ENCODE results near the gene DSCAM.
A peak's percentile ranks its signal among the peaks of the same experiment; 100 is the strongest.

DSCAM gene

GRCh38 chr21:40254540-40255465 is 592.2 kb downstream of the DSCAM start:
- peak; percentile 56 to 61 for DNase-seq (ENCODE audit: low read depth in 2 of 2)

- DNase-seq (ENCODE audit: low read depth in 2 of 2), result no peak
Observed at GRCh38 chr21:40253112-40253511, 593.8 kb downstream of the DSCAM start.

- no peak for DNase-seq (ENCODE audit: low read depth in 2 of 2)
Observed at GRCh38 chr21:40250514-40251294, 596.3 kb downstream of the DSCAM start.

GRCh38 chr21:40244981-40245380 is 602.0 kb downstream of the DSCAM start:
- DNase-seq (ENCODE audit: low read depth in 2 of 2), result no peak

- DNase-seq (ENCODE audit: low read depth in 2 of 2), result no peak
Observed at GRCh38 chr21:40243685-40244084, 603.3 kb downstream of the DSCAM start.

GRCh38 chr21:40242586-40243265 is 604.2 kb downstream of the DSCAM start:
- DNase-seq (ENCODE audit: low read depth in 2 of 2), result no peak

GRCh38 chr21:40235528-40235927 is 611.4 kb downstream of the DSCAM start:
- no peak for DNase-seq (ENCODE audit: low read depth in 2 of 2)

- no peak for DNase-seq (ENCODE audit: low read depth in 2 of 2)
Observed at GRCh38 chr21:40231979-40232378, 615.0 kb downstream of the DSCAM start.

- DNase-seq (ENCODE audit: low read depth in 2 of 2), result no peak
Observed at GRCh38 chr21:40227096-40227495, 619.9 kb downstream of the DSCAM start.

- DNase-seq (ENCODE audit: low read depth in 2 of 2), result no peak
Observed at GRCh38 chr21:40215941-40216340, 631.0 kb downstream of the DSCAM start.

GRCh38 chr21:40210251-40210650 is 636.7 kb downstream of the DSCAM start:
- DNase-seq (ENCODE audit: low read depth in 2 of 2), result no peak

GRCh38 chr21:40208948-40209345 is 638.0 kb downstream of the DSCAM start:
- DNase-seq (ENCODE audit: low read depth in 2 of 2), result no peak

GRCh38 chr21:40208206-40208947 is 638.6 kb downstream of the DSCAM start:
- no peak for DNase-seq (ENCODE audit: low read depth in 2 of 2)

- DNase-seq (ENCODE audit: low read depth in 2 of 2), result peak in 1 of 2 experiments; percentile 6
Observed at GRCh38 chr21:40200946-40201345, 646.0 kb downstream of the DSCAM start.

- DNase-seq (ENCODE audit: low read depth in 2 of 2), result no peak
Observed at GRCh38 chr21:40200126-40200525, 646.8 kb downstream of the DSCAM start.

GRCh38 chr21:40194185-40194980 is 652.6 kb downstream of the DSCAM start:
- no peak for DNase-seq (ENCODE audit: low read depth in 2 of 2)

GRCh38 chr21:40191616-40192015 is 655.3 kb downstream of the DSCAM start:
- DNase-seq (ENCODE audit: low read depth in 2 of 2), result no peak

- no peak for DNase-seq (ENCODE audit: low read depth in 2 of 2)
Observed at GRCh38 chr21:40191196-40191595, 655.8 kb downstream of the DSCAM start.

- no peak for DNase-seq (ENCODE audit: low read depth in 2 of 2)
Observed at GRCh38 chr21:40187946-40188654, 658.9 kb downstream of the DSCAM start.

GRCh38 chr21:40187244-40187643 is 659.7 kb downstream of the DSCAM start:
- DNase-seq (ENCODE audit: low read depth in 2 of 2), result no peak
